RWPE2 (cell line): ENCODE results near the gene FTHL17.
A peak's percentile ranks its signal among the peaks of the same experiment; 100 is the strongest.

Experiments used
- ATAC-seq: fragments of 200-7000 bp; cut with Tn5 transposase; 3 replicates; pipeline ENCODE4 v1.9.1; 2021; ENCODE audit warnings: low read depth
- DNase-seq: peaks from one replicate; pipeline ENCODE4 v3.0.0-alpha.2; 2020; ENCODE audit warnings: low spot score
- H3K27ac ChIP-seq: fragments of 450-650 bp; 2 replicates; pipeline ENCODE4 v1.5.1; 2017; ENCODE audit warnings: mild to moderate bottlenecking; ENCODE audit not compliant: poor library complexity, severe bottlenecking
- H3K27me3 ChIP-seq: fragments of 250-450 bp; sonication (Bioruptor Pico); 2 replicates; pipeline ENCODE4 v1.5.1; 2021; ENCODE audit warnings: mild to moderate bottlenecking, moderate library complexity; ENCODE audit not compliant: insufficient read depth, poor library complexity, severe bottlenecking
- H3K36me3 ChIP-seq: fragments of 250-450 bp; sonication (Bioruptor Pico); 2 replicates; pipeline ENCODE4 v1.5.1; 2020; ENCODE audit warnings: low read depth, mild to moderate bottlenecking, moderate library complexity
- H3K4me1 ChIP-seq: fragments of 250-450 bp; sonication (Bioruptor Pico); 2 replicates; pipeline ENCODE4 v1.5.1; 2021; ENCODE audit warnings: mild to moderate bottlenecking, moderate library complexity; ENCODE audit not compliant: insufficient read depth, poor library complexity, severe bottlenecking
- H3K4me3 ChIP-seq: fragments of 250-450 bp; sonication (Bioruptor Pico); 2 replicates; pipeline ENCODE4 v1.5.1; 2021; ENCODE audit warnings: mild to moderate bottlenecking, moderate library complexity; ENCODE audit not compliant: severe bottlenecking
- H3K9me3 ChIP-seq: fragments of 250-450 bp; sonication (Bioruptor Pico); 2 replicates; pipeline ENCODE4 v1.5.1; 2021; ENCODE audit warnings: mild to moderate bottlenecking, moderate library complexity; ENCODE audit not compliant: severe bottlenecking
- TF ChIP-seq, protein P1 (sequence below): fragments of 450-650 bp; IDR thresholded peaks from one replicate; pipeline ENCODE4 v1.5.1; 2017; ENCODE audit warnings: mild to moderate bottlenecking, moderate library complexity; ENCODE audit not compliant: poor library complexity, severe bottlenecking

Gene FTHL17

GRCh38 chrX:31036895-31037294 is 34.9 kb downstream of the FTHL17 start:
- Histone ChIP-seq H3K4me3 (no peak overlapping the region), H3K27me3 (no peaks in the 10 kb centered on the region), H3K36me3 (no peaks in the 10 kb centered on the region), H3K4me1 (no peaks in the 10 kb centered on the region), H3K9me3 (no peaks in the 10 kb centered on the region), H3K27ac (no peak overlapping the region)
- peak; percentile 65; the same call in 2 of the 3 replicates for ATAC-seq
- TF ChIP-seq, protein P1, sequence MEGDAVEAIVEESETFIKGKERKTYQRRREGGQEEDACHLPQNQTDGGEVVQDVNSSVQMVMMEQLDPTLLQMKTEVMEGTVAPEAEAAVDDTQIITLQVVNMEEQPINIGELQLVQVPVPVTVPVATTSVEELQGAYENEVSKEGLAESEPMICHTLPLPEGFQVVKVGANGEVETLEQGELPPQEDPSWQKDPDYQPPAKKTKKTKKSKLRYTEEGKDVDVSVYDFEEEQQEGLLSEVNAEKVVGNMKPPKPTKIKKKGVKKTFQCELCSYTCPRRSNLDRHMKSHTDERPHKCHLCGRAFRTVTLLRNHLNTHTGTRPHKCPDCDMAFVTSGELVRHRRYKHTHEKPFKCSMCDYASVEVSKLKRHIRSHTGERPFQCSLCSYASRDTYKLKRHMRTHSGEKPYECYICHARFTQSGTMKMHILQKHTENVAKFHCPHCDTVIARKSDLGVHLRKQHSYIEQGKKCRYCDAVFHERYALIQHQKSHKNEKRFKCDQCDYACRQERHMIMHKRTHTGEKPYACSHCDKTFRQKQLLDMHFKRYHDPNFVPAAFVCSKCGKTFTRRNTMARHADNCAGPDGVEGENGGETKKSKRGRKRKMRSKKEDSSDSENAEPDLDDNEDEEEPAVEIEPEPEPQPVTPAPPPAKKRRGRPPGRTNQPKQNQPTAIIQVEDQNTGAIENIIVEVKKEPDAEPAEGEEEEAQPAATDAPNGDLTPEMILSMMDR = peak; percentile 45
- no peak for DNase-seq

GRCh38 chrX:31027351-31027750 is 44.5 kb downstream of the FTHL17 start:
- TF ChIP-seq, protein P1 = no peak
- no peaks in the 10 kb centered on the region for H3K9me3 ChIP-seq
- H3K4me3 ChIP-seq = no peak overlapping the region
- DNase-seq (no peak), ATAC-seq (no peak)
- no peaks in the 10 kb centered on the region for H3K4me1 ChIP-seq
- H3K36me3 ChIP-seq = no peaks in the 10 kb centered on the region
- no peak overlapping the region for H3K27ac ChIP-seq
- H3K27me3 ChIP-seq = no peaks in the 10 kb centered on the region

GRCh38 chrX:31024866-31025265 is 47.0 kb downstream of the FTHL17 start:
- H3K4me1 ChIP-seq = no peaks in the 10 kb centered on the region
- H3K36me3 ChIP-seq = no peaks in the 10 kb centered on the region
- H3K9me3 ChIP-seq = no peaks in the 10 kb centered on the region
- H3K4me3 ChIP-seq = no peak overlapping the region
- no peak overlapping the region for H3K27ac ChIP-seq
- DNase-seq (no peak), ATAC-seq (no peak)
- TF ChIP-seq, protein P1 = no peak
- H3K27me3 ChIP-seq = no peaks in the 10 kb centered on the region

DNA sequence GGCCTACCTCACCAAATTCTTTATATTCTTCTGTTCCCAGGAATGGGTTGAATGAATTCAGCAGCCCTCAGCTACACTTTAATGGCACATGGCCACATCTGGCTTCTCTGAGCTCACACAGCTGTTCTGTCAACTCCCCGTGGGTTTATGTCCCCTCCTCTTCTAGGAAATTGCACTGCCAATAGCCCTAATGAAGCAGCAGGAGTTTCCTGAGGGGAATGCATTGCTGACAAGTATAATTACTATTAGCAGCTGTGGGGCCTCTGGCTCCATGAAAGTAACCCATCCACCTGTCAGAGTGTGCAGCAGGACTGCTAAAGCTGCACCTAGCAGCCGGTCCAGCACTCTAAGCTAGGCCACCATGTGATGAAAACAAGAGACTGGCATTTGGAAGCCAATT is 50.3 kb downstream of the FTHL17 start:
- Histone ChIP-seq H3K27ac (no peak overlapping the region), H3K4me1 (no peaks in the 10 kb centered on the region), H3K36me3 (no peaks in the 10 kb centered on the region), H3K27me3 (no peaks in the 10 kb centered on the region), H3K4me3 (no peak overlapping the region), H3K9me3 (no peaks in the 10 kb centered on the region)
- ATAC-seq = no peak
- TF ChIP-seq, protein P1 = no peak
- DNase-seq = no peak
